ENCODE measurements around the gene USP10. TPM values are rescaled to one million over a fixed set of nuclear protein-coding genes. Genes with fewer than 3 reads are reported as not detected.
A peak's percentile ranks its signal among the peaks of the same experiment; 100 is the strongest.

The USP10 gene
- polyA plus RNA-seq, 1 donor, result 66.5 TPM

- Histone ChIP-seq H3K4me3 (ENCODE audit: low read length) (no peak overlapping the region), H3K27me3 (ENCODE audit: control insufficient read depth, insufficient read depth, low read length) (no peaks in the 10 kb centered on the region), H3K4me1 (ENCODE audit: control insufficient read depth, insufficient read depth, low read length) (no peaks in the 10 kb centered on the region), H3K36me3 (ENCODE audit: control insufficient read depth, insufficient read depth, low read length) (no peaks in the 10 kb centered on the region), H3K9me3 (ENCODE audit: control insufficient read depth, low read depth, low read length) (no peaks in the 10 kb centered on the region), H3K27ac (ENCODE audit: low read length) (peak overlapping the region; percentile 70)
- WGBS (ENCODE audit: insufficient coverage, low lambda C conversion rate), result no CpG with 5 or more reads among the region's 19 CpGs
- DNase-seq, result no peak
These were observed 94.8 kb downstream of the USP10 start for GRCh38 chr16:84794626-84795025.

DNA sequence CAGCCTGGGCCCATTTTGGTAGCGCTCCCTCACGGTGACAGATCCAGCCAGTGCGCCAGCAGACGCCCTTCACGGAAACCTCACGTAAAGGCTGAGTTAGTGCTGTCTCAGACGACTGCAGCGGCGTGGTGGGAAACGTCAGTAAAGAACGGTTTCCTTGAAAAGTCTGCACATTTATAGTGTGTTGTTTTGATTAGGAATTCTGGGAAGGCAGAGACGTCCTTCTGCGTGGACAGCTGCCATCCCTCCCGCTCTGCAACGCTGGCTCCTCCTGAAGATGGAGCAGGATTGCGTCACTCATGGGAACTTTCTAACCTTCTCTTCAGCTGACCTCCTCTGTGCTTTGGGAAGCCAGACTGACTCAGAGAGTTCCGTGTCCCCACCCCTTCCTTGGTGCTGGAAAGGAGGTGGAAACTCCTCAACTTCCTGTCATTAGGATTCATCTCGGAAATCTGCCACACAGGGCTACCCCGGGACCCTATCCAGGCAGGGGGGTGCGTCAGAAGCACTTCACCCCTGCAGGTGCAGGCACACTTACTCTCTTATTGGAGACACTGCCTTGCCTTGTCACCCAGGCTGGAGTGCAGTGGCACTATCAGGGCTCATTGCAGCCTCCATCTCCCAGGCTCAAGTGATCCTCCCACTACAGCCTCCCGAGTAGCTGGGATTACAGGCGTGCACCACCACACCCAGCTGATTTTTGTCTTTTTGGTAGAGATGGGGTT, 95.7 kb downstream of the USP10 start:
- no CpG with 5 or more reads among the region's 22 CpGs for WGBS (ENCODE audit: insufficient coverage, low lambda C conversion rate)
- Histone ChIP-seq H3K9me3 (ENCODE audit: control insufficient read depth, low read depth, low read length) (no peaks in the 10 kb centered on the region), H3K4me3 (ENCODE audit: low read length) (no peak overlapping the region), H3K36me3 (ENCODE audit: control insufficient read depth, insufficient read depth, low read length) (no peaks in the 10 kb centered on the region), H3K27me3 (ENCODE audit: control insufficient read depth, insufficient read depth, low read length) (no peaks in the 10 kb centered on the region), H3K27ac (ENCODE audit: low read length) (peak overlapping the region; percentile 70), H3K4me1 (ENCODE audit: control insufficient read depth, insufficient read depth, low read length) (no peaks in the 10 kb centered on the region)
- peak; percentile 70 to 72 for DNase-seq

DNA sequence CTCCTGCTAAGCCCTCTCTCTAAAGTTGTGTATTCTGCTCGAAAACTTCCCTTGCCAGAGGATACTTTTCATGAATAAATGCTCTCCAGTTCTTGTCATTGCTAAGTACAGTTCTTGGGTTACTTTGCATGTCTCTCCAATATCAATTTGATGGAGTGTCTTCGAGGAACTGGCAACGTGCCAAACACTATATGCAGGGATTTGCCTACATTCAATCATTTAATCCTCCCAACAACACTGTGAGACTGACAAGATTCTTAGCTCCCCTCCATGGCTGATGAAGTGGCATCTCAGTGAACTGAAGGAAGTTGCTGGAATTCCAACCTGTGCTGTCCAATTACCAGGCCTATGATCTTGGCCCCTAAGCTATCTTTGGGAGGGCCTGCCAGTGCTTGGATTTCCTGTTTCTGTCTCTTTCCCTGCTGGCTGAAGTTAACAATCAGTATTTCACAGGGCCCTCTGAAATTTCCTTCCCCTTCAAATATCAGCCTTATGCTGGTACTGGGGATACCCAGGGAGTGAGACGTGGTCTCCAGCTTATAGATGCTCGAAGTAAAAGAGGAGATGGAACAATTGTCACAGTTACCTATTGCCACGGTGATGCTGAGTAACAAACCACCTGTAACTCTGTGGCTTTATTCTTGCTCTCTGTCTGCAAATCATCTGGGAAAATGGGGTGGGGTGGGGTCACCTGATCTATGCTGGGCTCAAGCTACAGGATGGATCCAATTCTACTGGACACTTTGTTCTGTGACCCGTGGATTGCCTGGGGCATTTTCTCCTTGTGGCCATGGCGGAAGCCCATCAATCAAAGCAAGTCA, 100.6 kb downstream of the USP10 start:
- Histone ChIP-seq H3K4me3 (ENCODE audit: low read length) (no peak overlapping the region), H3K4me1 (ENCODE audit: control insufficient read depth, insufficient read depth, low read length) (no peaks in the 10 kb centered on the region), H3K36me3 (ENCODE audit: control insufficient read depth, insufficient read depth, low read length) (no peaks in the 10 kb centered on the region), H3K27me3 (ENCODE audit: control insufficient read depth, insufficient read depth, low read length) (no peaks in the 10 kb centered on the region), H3K9me3 (ENCODE audit: control insufficient read depth, low read depth, low read length) (no peaks in the 10 kb centered on the region), H3K27ac (ENCODE audit: low read length) (no peak overlapping the region)
- no peak for DNase-seq
- WGBS (ENCODE audit: insufficient coverage, low lambda C conversion rate), result 20% methylated on average over 1 of the region's 8 CpGs

- H3K27me3 ChIP-seq (ENCODE audit: control insufficient read depth, insufficient read depth, low read length), result no peaks in the 10 kb centered on the region
- DNase-seq, result no peak
- H3K27ac ChIP-seq (ENCODE audit: low read length), result no peak overlapping the region
- H3K4me3 ChIP-seq (ENCODE audit: low read length), result no peak overlapping the region
- H3K36me3 ChIP-seq (ENCODE audit: control insufficient read depth, insufficient read depth, low read length), result no peaks in the 10 kb centered on the region
- H3K4me1 ChIP-seq (ENCODE audit: control insufficient read depth, insufficient read depth, low read length), result no peaks in the 10 kb centered on the region
- H3K9me3 ChIP-seq (ENCODE audit: control insufficient read depth, low read depth, low read length), result no peaks in the 10 kb centered on the region
- WGBS (ENCODE audit: insufficient coverage, low lambda C conversion rate), result no CpG with 5 or more reads among the region's 9 CpGs
These were observed 103.3 kb downstream of the USP10 start for GRCh38 chr16:84803146-84803545.

GRCh38 chr16:84804326-84804725, 104.5 kb downstream of the USP10 start:
- Histone ChIP-seq H3K4me1 (ENCODE audit: control insufficient read depth, insufficient read depth, low read length) (no peaks in the 10 kb centered on the region), H3K27ac (ENCODE audit: low read length) (no peak overlapping the region), H3K4me3 (ENCODE audit: low read length) (no peak overlapping the region), H3K9me3 (ENCODE audit: control insufficient read depth, low read depth, low read length) (no peaks in the 10 kb centered on the region), H3K27me3 (ENCODE audit: control insufficient read depth, insufficient read depth, low read length) (no peaks in the 10 kb centered on the region), H3K36me3 (ENCODE audit: control insufficient read depth, insufficient read depth, low read length) (no peaks in the 10 kb centered on the region)
- no CpG with 5 or more reads among the region's 10 CpGs for WGBS (ENCODE audit: insufficient coverage, low lambda C conversion rate)
- DNase-seq, result no peak

DNA sequence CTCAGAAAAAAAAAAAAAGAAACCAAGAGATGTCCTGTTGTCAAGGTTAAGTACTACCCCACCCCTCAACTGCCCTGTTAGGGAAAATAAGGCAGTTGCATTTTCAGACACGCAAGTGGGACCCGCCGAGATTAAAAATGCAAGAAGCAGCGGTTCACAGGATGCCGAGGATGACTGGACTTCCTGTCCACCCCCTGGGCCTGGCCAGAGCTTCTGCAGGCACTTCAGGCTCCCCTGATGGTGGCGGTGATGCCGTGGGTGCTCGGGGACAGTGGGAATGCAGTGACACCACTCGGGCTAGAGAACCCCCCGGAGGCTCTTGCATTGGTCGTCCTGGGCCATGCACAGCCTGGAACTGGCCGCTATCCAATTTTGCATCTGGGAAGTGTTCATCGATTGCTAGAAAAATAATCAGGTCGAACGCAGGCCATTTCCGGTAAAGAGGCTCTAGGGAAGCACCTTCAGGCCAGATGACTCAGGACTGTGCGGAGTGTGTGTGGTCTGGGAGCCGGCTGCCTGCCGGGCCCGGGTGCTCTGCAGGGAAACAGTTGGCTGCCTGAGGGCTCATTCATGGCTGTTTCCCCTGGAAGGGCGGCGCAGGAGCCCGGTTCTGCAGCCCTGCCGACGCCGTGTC, 106.6 kb downstream of the USP10 start:
- no peak for DNase-seq
- no peaks in the 10 kb centered on the region for H3K27me3 ChIP-seq (ENCODE audit: control insufficient read depth, insufficient read depth, low read length)

DNA sequence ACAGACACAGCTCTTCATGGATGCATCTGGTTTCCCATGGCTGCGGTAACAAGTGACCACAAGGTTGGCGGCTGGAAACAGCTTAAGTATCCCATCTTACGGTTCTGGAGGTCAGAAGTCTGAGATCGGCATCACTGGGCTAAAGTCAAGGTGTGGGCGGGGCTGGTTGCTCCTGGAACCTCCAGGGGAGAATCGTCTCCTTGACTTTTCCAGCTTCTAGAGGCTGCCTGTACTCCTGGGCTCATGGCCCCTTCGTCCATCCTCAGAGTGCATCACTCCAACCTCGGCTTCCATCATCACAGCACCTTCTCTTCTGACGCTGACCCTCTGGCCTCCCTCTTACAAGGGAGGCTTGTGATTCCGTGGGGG, 107.1 kb downstream of the USP10 start:
- no peaks in the 10 kb centered on the region for H3K9me3 ChIP-seq (ENCODE audit: control insufficient read depth, low read depth, low read length)
- WGBS (ENCODE audit: insufficient coverage, low lambda C conversion rate), result 100% methylated on average over 1 of the region's 10 CpGs
- H3K4me1 ChIP-seq (ENCODE audit: control insufficient read depth, insufficient read depth, low read length), result no peaks in the 10 kb centered on the region

More for the DNA sequence above, 106.6 kb downstream of the USP10 start:
- WGBS (ENCODE audit: insufficient coverage, low lambda C conversion rate), result no CpG with 5 or more reads among the region's 26 CpGs
- H3K4me1 ChIP-seq (ENCODE audit: control insufficient read depth, insufficient read depth, low read length), result no peaks in the 10 kb centered on the region
- H3K9me3 ChIP-seq (ENCODE audit: control insufficient read depth, low read depth, low read length), result no peaks in the 10 kb centered on the region
- H3K27ac ChIP-seq (ENCODE audit: low read length), result no peak overlapping the region
- H3K36me3 ChIP-seq (ENCODE audit: control insufficient read depth, insufficient read depth, low read length), result no peaks in the 10 kb centered on the region
- H3K4me3 ChIP-seq (ENCODE audit: low read length), result no peak overlapping the region

GRCh38 chr16:84807776-84808175, 108.0 kb downstream of the USP10 start:
- Histone ChIP-seq H3K4me1 (ENCODE audit: control insufficient read depth, insufficient read depth, low read length) (no peaks in the 10 kb centered on the region), H3K9me3 (ENCODE audit: control insufficient read depth, low read depth, low read length) (no peaks in the 10 kb centered on the region), H3K27ac (ENCODE audit: low read length) (no peak overlapping the region), H3K36me3 (ENCODE audit: control insufficient read depth, insufficient read depth, low read length) (no peaks in the 10 kb centered on the region), H3K27me3 (ENCODE audit: control insufficient read depth, insufficient read depth, low read length) (no peaks in the 10 kb centered on the region), H3K4me3 (ENCODE audit: low read length) (no peak overlapping the region)
- DNase-seq, result no peak
- 80% methylated on average over 1 of the region's 7 CpGs for WGBS (ENCODE audit: insufficient coverage, low lambda C conversion rate)

More for the DNA sequence above, 107.1 kb downstream of the USP10 start:
- Histone ChIP-seq H3K4me3 (ENCODE audit: low read length) (no peak overlapping the region), H3K27me3 (ENCODE audit: control insufficient read depth, insufficient read depth, low read length) (no peaks in the 10 kb centered on the region), H3K27ac (ENCODE audit: low read length) (no peak overlapping the region), H3K36me3 (ENCODE audit: control insufficient read depth, insufficient read depth, low read length) (no peaks in the 10 kb centered on the region)
- DNase-seq, result no peak

- no peak for DNase-seq
- H3K4me1 ChIP-seq (ENCODE audit: control insufficient read depth, insufficient read depth, low read length), result no peaks in the 10 kb centered on the region
- no peak overlapping the region for H3K27ac ChIP-seq (ENCODE audit: low read length)
- H3K27me3 ChIP-seq (ENCODE audit: control insufficient read depth, insufficient read depth, low read length), result peaks cover 9% of the 10 kb centered on the region
- no peaks in the 10 kb centered on the region for H3K9me3 ChIP-seq (ENCODE audit: control insufficient read depth, low read depth, low read length)
- WGBS (ENCODE audit: insufficient coverage, low lambda C conversion rate), result no CpG with 5 or more reads among the region's 8 CpGs
- no peak overlapping the region for H3K4me3 ChIP-seq (ENCODE audit: low read length)
- no peaks in the 10 kb centered on the region for H3K36me3 ChIP-seq (ENCODE audit: control insufficient read depth, insufficient read depth, low read length)
These were observed 109.0 kb downstream of the USP10 start for GRCh38 chr16:84808826-84809225.

DNA sequence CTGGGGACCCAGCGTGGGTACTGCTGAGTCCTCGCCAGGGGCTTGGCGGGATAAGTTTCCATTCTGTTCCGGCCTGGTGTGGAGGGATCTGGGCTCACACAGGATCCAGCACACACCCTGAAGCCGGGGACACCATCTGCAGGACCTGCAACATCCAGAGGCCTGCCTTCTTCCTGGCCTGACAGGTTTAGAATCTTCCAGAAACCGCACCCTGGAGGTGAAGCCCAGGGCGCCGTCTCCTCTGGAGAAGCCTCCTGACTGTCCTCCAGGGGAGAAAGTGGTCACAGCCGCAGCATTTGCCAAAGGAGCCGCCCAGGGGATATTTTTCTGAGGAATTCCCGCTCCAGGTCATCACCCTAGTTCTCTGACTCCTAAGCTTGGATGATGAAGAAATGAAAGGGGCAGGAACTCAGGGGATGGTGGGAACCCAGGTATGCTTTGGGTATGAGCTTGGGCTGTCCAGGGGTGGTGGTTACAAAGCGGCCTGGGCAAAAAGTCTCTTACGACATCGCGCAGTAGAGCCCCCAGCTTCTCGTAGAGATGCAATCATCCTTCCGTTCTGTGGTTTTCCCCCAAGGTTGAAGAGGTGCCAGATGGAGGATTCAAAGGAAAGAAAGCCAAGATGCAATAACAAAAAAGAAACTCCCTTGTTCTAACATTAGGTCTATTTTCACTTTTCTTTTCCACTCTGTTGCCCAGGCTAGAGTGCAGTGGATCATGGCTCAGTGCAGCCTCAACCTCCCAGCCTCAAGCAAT, 110.9 kb downstream of the USP10 start:
- Histone ChIP-seq H3K36me3 (ENCODE audit: control insufficient read depth, insufficient read depth, low read length) (no peaks in the 10 kb centered on the region), H3K4me3 (ENCODE audit: low read length) (no peak overlapping the region), H3K9me3 (ENCODE audit: control insufficient read depth, low read depth, low read length) (no peaks in the 10 kb centered on the region), H3K4me1 (ENCODE audit: control insufficient read depth, insufficient read depth, low read length) (no peaks in the 10 kb centered on the region), H3K27ac (ENCODE audit: low read length) (no peak overlapping the region), H3K27me3 (ENCODE audit: control insufficient read depth, insufficient read depth, low read length) (peaks cover 13% of the 10 kb centered on the region)
- 100% methylated on average over 3 of the region's 17 CpGs for WGBS (ENCODE audit: insufficient coverage, low lambda C conversion rate)
- no peak for DNase-seq
